Stimulated activated CD4-positive, alpha-beta T cell treated with anti-CD3 and anti-CD28 coated beads, Interleukin-15, amount 100 ng/mL, for 1 hour (primary cell): ENCODE data around the gene CC2D2B.
"Not testable (repeated sequence)": the region's sequence is repeated elsewhere in the genome, so short reads cannot be mapped to it uniquely, and the experiment has no call there.

Experiments used
- DNase-seq, 2 donors: peaks; one replicate each; pipeline ENCODE4 v3.0.0-alpha.2; 2020; ENCODE audit warnings: low read depth in 1 of 2, low spot score in 1 of 2

Gene CC2D2B

DNA sequence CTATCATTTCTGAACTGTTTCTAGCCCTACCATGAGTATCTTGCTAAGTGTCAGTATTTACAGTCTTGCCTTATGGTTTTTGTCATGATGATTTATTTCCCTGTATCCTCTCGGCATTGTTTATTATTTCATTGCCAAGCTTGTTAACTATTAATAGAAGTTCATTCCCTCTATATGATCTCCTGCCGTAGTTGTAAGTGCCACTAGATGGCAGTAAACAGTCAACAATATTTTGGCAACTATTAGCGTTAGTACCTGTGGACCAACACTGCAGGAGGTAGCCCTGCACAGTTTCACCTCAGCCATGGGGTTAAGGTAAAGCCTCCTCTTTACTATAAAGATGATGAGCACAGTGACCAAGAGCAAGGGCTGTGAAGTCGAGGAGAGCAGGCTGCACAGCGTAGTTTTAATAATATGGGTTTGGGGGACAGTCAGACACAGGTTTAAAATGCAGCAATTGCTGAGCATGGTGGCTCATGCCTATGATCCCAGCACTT is 109.5 kb downstream of the CC2D2B start:
- DNase-seq: no peak

DNA sequence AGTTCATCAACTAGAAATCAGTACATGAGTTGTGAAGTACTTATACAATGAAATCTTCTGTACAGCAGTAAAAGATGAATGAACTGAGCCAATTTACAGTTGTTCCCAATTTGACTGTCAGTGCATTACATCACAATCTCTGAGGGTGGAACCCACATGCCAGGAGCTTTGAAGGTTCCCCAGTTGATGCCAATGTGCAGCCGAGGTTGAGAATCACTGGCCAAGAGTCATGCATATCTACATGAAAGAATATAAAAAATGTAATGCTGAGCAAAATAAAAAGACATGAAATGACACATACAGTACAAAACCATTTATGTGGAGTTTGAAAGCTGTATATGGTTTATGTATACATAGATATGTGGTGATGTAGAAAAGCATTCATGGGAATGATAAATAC is 113.6 kb downstream of the CC2D2B start:
- DNase-seq: no peak

DNA sequence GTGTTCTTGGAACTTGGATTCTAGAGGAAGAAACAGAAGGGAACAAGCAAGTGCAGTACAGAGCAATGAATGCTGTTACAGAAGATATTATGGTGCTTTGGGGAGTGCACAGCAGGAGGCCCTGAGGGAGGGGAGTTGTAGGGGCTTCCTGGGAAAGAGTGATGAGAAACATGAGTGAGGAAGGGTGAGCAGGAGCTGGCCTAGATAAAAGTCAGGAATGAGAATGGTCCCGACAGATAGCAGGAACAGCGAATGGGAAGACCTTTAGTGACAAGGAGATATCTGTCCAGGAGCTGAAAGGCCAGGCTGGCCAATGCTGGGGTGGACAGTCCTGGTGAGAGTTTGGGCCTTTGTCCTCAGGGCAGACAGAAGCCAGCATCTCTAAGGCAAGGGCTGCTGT is 115.0 kb downstream of the CC2D2B start:
- no peak for DNase-seq

DNA sequence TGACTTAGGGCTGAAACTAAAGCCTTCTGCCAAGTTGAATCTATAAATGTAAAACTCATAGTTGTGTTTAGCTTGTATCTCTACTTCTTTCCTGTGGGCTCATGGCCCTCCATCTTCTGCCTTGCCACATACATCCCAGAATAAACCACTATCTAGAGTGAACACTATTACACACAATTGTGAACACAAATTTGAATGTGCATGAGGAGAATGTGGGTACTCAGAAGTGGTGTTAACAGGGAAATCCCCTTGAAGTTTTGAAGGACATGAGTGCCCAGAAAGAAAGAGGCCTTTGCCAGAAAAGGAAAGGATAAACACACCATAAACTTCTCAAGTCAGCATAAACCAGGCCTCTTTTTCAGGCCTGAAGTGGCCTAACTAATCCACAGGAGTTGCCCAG is 115.4 kb downstream of the CC2D2B start:
- no peak for DNase-seq

DNA sequence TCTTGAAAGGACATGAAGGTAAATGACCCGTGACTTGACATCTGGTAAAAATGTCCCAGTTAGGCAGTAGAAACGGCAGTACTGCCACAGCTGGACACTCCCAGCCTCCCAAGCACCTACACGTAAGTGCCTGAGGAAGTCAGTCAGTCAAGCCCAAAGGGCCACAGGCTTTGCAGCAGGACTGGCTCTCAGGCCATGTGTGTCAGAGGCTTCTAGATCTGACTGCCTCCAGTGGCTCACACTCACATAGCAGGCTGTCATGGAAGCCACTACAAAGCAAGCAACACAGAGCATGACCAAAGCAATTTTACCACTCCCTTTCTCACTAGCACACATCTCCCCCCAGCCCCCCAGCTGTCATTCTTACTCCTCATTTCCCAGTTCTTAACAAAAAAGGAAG is 117.8 kb downstream of the CC2D2B start:
- DNase-seq: no peak

DNA sequence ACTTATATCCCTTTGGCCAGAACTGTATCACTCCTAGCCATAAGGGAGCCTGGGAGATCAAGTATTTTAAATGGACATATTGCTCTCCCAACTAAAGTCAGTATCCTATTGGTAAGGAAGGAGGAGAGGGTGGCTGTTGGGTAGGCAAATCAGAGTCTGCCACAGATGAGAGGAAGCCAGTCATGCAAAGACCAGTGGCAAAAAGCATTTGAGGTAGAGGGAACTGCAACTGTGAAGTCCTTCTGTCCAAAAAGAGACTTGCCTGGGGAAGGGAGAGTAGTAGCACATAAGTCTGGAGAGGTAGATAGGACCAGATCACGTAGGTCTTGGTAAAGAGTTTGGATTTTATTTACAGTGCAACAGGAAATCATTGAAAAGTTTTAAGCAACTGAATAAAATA is 126.8 kb downstream of the CC2D2B start:
- no peak for DNase-seq

DNA sequence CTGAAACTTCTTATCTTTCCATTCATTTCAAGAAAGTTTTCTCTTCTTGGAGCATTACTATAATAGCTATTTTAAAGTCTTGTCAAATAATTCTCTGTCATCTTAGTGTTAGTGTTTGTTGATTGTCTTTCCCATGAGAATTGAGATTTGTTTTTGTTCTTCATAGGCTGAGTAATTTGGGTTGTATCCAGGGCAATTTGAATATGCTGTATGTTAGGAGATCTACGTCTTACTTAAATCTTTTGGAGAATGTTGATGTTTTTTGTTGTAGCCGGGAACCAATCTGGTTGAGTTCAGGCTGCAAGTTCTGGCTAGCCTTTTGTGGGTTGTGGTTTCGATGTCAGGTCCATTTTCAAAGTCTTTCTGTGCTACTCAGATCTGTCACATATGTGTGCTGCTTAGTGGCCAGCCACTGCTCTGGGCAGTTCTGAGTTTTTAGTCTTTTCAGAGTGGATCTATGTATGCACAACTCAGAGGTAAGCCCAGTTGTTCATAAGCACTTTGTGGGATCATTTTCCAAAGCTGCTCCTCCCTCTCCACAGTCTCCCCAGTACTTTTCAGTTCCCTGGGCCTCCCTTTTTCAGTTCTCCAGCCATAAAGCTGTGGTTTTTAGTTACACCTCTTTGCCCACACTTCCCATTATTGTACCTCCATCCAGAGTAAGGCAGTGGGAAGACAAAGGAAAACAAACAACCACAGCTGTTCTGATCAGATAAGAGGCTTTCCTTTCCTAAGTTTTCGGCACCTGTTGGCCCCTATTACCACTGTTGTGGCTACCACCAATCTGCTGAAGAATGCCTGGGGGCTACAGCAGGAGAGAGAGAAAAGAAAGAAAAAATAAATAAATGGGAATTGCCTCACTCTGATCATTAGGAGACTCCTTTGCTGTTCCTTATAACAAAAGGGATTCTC is 131.0 kb downstream of the CC2D2B start:
- DNase-seq: no peak

DNA sequence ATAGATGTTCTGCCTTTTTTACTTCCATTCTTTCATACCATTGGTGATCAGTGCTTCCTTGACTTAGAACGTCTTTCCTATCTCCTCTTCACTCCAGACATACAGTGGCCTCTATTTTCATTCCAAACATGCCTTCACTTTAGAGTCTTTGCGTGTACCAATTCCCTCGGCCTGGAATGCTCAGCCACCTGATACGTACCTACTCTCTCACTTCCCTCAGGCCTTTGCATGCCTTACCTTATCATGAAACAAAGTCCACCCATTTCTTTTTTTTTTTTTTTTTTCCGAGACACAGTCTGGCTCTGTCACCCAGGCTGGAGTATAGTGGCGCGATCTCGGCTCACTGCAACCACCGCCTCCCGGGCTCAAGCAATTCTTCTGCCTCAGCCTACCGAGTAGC is 133.4 kb downstream of the CC2D2B start:
- DNase-seq: no peak

DNA sequence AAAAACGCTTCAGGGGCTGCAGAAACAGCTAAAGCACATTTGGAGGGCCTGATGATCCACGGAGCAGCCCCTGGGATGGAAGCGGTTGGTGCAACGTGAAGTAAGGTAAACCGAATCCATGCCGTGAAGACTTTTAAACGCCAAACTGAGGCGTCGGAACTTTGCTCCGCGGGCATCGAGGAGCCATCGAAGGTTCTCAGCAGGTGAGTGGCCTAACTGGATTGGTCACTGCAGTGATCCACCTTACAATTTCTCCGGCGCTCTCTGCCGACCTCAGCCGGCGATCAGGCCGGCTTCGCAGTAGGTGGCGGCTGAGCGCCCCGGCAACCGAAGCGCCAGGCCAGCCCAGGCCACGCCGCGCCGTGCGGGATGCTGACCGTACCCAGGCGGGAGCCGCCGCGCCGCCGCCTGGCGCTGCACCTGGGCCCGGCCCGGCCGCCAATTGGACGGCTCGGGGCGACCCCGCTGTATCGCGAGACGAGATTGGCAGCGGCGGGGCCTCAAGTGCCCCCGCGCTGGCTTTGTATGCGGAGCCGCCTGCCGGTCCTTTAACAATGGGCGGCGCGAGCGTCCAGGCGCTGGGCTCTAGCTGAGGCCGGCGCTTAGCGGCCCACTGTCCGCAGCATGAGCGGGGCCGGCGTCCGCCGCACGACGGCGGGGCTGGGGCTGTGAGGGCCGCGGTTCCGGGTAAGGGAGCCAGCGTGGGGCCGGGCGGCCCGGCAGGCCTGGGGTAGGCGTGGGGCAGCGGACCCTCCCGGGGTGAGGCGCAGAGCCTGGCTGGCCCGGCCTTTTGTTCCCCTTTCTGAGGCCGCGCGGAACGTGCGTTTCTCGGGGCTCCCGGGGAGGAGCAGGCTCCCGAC is 135.5 kb downstream of the CC2D2B start, which contains the start of gene CCNJ:
Gene CCNJ (plus strand): TSS at position 551 of the 860 bp plus-strand sequence. CDS start 811 bp downstream, outside the sequence.
- peak; percentile 65 to 79 for DNase-seq

DNA sequence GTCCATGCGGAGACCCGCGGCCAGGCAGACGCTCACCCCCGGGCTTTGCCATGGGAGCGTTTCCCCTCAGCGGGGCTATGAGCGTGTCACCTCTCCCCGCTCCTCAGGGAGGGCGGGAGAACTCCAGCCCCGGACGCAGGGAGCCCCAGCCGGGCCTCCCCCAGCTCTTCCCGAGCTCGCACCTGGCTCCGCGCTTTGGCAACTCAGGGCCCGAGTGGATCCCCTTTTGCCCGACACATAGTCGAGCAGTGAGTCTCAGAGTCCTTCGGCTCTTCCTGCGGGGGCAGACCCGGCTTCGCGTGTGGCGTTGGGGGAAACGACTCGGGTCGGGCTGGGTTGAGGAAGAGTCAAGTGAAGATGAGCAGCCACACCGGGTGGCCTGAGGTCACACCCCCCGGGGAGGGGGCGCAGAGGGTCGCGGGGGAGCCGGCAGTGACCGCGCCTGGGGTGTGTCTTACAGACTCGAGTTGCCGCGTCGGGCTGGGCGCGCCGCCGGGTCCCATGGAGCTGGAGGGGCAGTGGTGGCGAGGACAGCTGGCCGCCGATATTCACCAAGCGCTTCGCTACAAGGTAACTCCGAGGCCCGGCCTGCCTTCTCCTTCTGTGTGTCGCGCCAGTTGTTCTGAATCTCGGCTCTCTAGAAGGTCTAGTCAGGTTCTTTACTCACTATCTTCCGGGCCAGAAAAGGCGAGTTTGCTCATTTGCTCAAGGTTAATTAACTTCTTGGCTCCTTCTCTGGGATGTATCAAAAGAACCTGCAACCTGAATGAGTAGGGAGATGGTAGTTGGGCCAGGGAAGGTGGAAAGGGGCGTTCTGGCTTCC is 136.3 kb downstream of the CC2D2B start:
- DNase-seq: peak; percentile 18 to 31

DNA sequence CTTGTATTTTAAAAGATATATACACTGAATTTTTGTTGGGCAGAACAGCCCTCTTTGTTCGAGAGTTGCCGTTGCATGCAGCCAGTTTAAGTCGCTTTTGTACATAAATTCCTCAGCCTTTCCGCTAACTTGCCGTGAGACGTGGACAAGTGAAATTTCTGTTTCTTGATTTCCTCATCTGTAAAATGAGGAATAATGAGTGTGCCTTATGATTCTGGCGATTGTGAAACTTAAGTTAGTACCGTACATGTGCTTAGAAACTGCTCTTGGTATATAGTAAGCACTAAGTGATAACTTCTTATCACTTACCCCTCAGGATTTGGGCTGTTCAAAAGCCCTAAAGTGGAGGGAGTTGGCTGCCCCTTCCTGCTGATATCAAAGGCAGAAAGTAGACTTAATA is 137.0 kb downstream of the CC2D2B start:
- DNase-seq: no peak

DNA sequence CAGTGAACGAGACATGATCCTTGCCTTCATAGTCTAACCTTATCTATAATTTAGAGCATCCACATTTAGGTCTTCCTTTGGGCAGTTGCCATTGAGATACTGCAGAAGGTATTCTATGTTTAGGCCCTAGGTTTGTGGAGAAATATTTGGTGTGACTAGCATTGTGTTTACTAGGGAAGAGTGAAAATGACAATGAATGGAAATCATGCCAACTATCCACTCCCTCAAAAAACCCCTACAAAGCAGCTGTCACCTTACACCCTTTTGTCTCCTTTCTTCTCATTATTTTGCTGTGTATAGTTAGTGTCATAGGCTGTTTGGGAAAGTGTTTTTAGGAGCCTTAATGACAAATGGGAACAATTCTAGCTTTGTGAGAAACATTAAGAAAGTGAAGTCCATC is 138.8 kb downstream of the CC2D2B start:
- DNase-seq: no peak

DNA sequence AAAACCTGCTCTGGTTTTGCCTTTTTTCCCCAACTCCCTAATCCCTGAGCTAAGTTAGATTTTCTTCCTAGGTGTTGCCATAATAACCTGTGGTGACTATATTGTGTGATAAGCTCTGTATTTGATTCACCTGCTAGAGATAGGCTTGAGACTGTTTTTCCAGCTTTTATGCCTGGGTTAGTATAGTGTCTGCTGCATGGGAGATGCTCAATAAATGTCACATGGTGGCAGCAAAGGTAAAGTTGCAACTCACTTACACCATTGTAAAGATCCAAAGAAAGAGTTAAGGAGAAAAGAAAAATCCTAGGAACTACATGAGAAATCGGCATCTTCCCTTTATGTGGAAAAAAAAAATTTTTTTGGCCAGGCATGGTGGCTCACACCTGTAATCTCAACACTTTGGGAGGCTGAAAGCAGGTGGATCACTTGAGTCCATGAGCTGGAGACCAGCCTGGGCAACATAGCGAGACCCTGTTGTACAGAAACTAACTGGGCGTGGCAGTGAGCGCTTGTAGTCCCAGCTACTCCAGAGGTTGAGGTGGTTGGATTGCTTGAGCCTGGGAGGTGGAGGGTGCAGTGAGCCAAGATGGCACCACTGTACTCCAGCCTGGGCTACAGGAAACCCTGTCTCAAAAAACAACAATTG is 139.4 kb downstream of the CC2D2B start:
- DNase-seq: no peak

DNA sequence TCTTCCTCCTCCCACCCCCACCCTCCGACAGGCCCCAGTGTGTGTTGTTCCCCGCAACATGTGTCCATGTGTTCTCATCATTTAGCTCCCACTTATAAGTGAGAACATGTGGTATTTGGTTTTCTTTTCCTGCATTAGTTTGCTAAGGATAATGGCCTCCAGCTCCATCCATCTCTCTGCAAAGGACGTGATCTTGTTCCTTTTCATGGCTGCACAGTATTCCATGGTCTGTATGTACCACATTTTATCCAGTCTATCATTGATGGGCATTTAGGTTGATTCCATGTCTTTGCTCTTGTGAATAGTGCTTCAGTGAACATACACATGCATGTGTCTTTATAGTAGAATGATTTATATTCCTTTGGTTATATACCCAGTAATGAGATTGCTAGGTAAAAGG is 140.2 kb downstream of the CC2D2B start:
- DNase-seq: not testable (repeated sequence)

DNA sequence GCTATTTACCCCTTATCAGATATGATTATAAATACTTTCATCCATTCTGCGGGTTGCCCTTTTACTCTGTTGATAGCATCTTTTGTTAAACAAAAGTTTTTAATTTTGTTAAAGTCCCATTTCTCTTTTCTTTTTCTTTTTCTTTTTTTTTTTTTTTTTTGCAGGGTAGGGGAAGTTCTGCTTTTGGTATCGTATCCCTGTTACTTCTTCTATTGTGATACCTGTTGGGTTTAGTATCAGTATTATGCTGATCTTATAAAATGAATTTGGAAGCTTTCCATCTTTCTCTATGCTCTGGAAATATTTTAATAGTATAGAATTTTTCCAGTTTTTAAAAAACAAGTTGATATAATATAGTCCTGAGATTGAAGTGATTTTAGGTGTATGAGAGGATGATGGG is 141.6 kb downstream of the CC2D2B start:
- DNase-seq: no peak

DNA sequence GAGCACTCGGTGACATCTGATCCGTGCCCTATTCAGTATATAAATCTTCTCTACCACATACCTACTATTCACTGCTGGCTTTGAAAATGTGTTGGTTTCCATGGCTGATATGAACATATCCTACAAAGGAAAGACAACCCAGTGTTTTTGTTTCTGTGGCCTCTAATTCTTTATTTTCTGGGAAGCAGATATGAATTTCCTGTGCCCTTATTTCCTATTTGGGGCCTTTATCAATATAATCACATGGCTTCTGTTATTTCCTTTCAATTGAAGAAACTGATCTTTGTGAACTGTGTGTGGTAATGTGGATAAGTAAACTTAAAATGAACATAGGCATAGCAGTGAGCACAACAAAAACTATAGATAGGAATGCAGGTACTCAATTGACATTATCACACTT is 146.2 kb downstream of the CC2D2B start:
- no peak for DNase-seq

DNA sequence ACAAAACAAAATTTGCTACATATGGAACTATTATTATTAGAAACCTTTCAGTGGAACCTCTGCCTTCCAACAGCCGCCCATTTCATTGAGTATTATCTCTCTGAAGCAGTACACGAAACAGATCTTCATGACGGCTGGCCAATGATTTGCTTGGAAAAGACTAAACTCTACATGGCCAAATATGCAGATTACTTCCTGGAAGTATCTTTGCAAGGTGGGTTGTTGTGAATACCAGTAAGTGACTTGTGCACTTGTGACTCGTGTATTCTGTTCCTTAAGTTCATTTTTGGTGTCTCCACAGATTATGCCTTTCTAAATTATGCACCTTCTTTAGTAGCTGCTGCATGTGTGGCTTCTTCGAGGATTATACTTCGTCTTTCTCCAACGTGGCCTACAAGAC is 149.0 kb downstream of the CC2D2B start:
- no peak for DNase-seq

DNA sequence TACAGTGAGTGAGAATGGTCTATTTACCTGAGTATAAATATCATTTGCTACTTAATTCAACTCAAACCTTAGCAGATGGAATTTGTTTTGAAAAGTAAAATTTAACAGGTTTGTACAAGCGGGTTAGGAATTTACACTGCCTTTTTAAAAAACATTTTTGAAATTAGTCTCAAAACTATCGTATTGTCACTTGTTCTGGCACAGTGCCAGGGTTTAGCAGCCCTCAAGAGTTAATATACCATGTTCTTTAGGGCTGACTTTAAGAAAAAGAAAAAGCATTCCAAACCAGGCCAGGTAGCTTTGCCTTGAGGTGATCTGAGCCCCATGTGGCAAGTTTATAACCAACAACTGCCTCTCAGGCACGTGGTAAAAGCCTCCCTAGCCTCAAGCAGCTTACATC is 153.5 kb downstream of the CC2D2B start:
- DNase-seq: no peak

DNA sequence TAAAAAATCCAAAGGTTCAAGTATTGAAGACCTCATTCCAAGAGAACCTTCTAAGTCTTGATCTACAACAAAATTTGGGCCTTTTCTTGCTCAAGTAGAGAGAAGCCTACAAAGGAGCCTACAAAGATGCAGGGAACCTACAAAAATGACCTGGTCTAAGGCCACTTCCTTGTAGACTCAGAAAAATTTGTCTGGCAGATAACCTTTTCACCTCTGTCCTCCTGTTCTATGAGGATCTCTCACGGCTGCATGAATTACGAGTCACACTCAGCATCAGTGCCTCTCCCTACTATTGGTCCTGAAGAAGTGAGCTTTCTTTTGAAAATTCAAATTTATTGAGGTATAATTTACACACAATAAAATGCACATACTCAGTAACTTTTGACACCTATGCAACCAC is 164.9 kb downstream of the CC2D2B start:
- DNase-seq: no peak

DNA sequence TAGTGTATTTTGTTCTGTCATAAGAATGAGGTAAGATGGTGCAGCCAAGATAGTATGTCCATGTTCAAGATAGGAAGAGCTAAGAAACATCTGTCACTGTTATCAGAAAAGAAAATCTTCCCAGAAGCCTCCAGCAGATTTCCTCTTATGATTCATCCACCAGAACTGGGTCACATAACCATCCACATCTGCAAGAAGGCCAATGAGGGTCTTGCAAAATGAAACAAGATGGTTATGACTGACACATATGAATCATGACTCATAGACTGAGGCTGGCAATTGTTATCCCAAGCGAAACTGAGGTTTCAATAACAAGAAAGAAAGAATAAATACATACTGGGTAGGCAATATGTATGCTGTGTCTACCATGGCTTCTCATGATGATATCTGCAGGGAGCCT is 165.9 kb downstream of the CC2D2B start:
- DNase-seq: no peak

DNA sequence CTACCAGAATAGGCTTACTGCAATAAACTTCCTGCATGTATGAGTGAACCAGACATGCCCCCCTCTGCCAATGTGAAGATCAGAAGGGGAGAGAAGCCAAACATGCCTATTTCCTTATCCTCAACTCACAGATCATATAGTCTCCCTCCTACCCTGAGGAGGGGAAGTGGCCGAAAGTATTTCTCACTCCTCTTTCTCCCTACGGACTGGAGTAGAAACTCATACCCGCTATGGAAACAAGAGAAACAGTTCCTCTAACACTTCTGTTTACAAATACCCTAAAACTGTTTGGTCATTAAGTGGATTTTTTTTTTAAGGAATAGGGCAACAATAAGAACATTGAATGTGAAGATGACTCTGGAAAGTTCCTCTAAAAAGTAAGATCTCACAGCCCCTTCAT is 167.0 kb downstream of the CC2D2B start:
- no peak for DNase-seq
